Osteocyte (in vitro differentiated cells): ENCODE data around the gene PTGR1. TPM values are rescaled to one million over a fixed set of nuclear protein-coding genes. Genes with fewer than 3 reads are reported as not detected.

Experiments
- DNase-seq: peaks from one replicate; pipeline ENCODE4 v3.0.0; 2021; ENCODE audit warnings: mixed read lengths; ENCODE audit not compliant: unreplicated experiment; ENCODE audit errors: extremely low spot score
- H3K27ac Mint-ChIP-seq: one replicate; pipeline ENCODE4 v1.8.0; 2021; ENCODE audit warnings: mild to moderate bottlenecking, mixed read lengths; ENCODE audit not compliant: unreplicated experiment
- H3K27me3 Mint-ChIP-seq: one replicate; pipeline ENCODE4 v1.8.0; 2021; ENCODE audit warnings: mixed read lengths; ENCODE audit not compliant: unreplicated experiment
- H3K36me3 Mint-ChIP-seq: one replicate; pipeline ENCODE4 v1.8.0; 2021; ENCODE audit warnings: mixed read lengths; ENCODE audit not compliant: unreplicated experiment
- H3K4me1 Mint-ChIP-seq: one replicate; pipeline ENCODE4 v1.8.0; 2021; ENCODE audit warnings: mixed read lengths; ENCODE audit not compliant: unreplicated experiment
- H3K4me3 Mint-ChIP-seq: one replicate; pipeline ENCODE4 v1.8.0; 2021; ENCODE audit warnings: mild to moderate bottlenecking, moderate library complexity, mixed read lengths; ENCODE audit not compliant: unreplicated experiment
- H3K9me3 Mint-ChIP-seq: one replicate; pipeline ENCODE4 v1.8.0; 2021; ENCODE audit warnings: mixed read lengths; ENCODE audit not compliant: unreplicated experiment
- total RNA-seq: library from RNA; stranded (reverse); gene quantifications from 2 replicates; pipeline ENCODE4 v1.2.1, GENCODE V29; 2021
- TF ChIP-seq, protein P1 (sequence below): fragments of 200-600 bp; sonication (generic); IDR thresholded peaks from 2 replicates; pipeline ENCODE4 v1.5.0; 2021; ENCODE audit warnings: antibody characterized with exemption, mild to moderate bottlenecking, moderate library complexity

PTGR1 gene
- total RNA-seq, 1 donor from 2014 or later: 16.5 TPM

- Mint-ChIP-seq H3K36me3 (no peaks in the 10 kb centered on the region), H3K9me3 (no peaks in the 10 kb centered on the region), H3K4me1 (peaks cover 29% of the 10 kb centered on the region), H3K27me3 (no peaks in the 10 kb centered on the region), H3K27ac (peak overlapping the region; percentile 75), H3K4me3 (peak overlapping the region; percentile 93)
- DNase-seq: no peak
- TF ChIP-seq, protein P1, sequence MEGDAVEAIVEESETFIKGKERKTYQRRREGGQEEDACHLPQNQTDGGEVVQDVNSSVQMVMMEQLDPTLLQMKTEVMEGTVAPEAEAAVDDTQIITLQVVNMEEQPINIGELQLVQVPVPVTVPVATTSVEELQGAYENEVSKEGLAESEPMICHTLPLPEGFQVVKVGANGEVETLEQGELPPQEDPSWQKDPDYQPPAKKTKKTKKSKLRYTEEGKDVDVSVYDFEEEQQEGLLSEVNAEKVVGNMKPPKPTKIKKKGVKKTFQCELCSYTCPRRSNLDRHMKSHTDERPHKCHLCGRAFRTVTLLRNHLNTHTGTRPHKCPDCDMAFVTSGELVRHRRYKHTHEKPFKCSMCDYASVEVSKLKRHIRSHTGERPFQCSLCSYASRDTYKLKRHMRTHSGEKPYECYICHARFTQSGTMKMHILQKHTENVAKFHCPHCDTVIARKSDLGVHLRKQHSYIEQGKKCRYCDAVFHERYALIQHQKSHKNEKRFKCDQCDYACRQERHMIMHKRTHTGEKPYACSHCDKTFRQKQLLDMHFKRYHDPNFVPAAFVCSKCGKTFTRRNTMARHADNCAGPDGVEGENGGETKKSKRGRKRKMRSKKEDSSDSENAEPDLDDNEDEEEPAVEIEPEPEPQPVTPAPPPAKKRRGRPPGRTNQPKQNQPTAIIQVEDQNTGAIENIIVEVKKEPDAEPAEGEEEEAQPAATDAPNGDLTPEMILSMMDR: no peak
Measured at GRCh38 chr9:111632060-111632459, 32.6 kb upstream of the PTGR1 start.

GRCh38 chr9:111631214-111631971 is 31.9 kb upstream of the PTGR1 start, which contains the start of gene DNAJC25:
Gene DNAJC25 (plus strand): TSS chr9:111631334. CDS start chr9:111631408, 74 bp downstream.
- DNase-seq: peak; percentile 99
- peaks cover 29% of the 10 kb centered on the region for H3K4me1 Mint-ChIP-seq
- H3K27ac Mint-ChIP-seq: peak within 1 kb of the TSS; percentile 83
- H3K36me3 Mint-ChIP-seq: no peaks in the 10 kb centered on the region
- TF ChIP-seq, protein P1: peak; percentile 1
- H3K4me3 Mint-ChIP-seq: peak within 1 kb of the TSS; percentile 99
- H3K27me3 Mint-ChIP-seq: no peaks in the 10 kb centered on the region
- no peaks in the 10 kb centered on the region for H3K9me3 Mint-ChIP-seq

DNA sequence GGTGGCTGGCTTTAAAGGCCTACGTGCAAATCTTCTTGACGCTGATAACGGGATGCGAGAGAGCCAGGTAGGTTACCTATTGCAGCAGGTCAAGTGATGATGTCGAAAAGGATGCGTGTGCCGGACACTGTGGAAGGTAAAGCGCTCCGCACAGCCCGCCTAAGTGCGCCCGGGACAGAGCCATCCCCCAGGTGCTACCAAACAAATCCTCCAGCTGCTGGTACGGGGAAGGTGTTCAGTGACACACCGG is 31.4 kb upstream of the PTGR1 start:
- Mint-ChIP-seq H3K27ac (peak overlapping the region; percentile 83), H3K36me3 (no peaks in the 10 kb centered on the region), H3K27me3 (no peaks in the 10 kb centered on the region), H3K4me1 (peaks cover 29% of the 10 kb centered on the region), H3K9me3 (no peaks in the 10 kb centered on the region), H3K4me3 (peak overlapping the region; percentile 99)
- no peak for DNase-seq
- TF ChIP-seq, protein P1: no peak

GRCh38 chr9:111630182-111630963 is 30.9 kb upstream of the PTGR1 start:
- Mint-ChIP-seq H3K4me3 (peak overlapping the region; percentile 99), H3K36me3 (no peaks in the 10 kb centered on the region), H3K27ac (peak overlapping the region; percentile 83), H3K9me3 (no peaks in the 10 kb centered on the region), H3K27me3 (no peaks in the 10 kb centered on the region), H3K4me1 (peaks cover 29% of the 10 kb centered on the region)
- TF ChIP-seq, protein P1: no peak
- no peak for DNase-seq

- Mint-ChIP-seq H3K4me1 (peaks cover 21% of the 10 kb centered on the region), H3K4me3 (no peak overlapping the region), H3K27ac (no peak overlapping the region), H3K27me3 (no peaks in the 10 kb centered on the region), H3K9me3 (no peaks in the 10 kb centered on the region), H3K36me3 (no peaks in the 10 kb centered on the region)
- no peak for DNase-seq
- TF ChIP-seq, protein P1: no peak
Measured at GRCh38 chr9:111628411-111628810, 29.0 kb upstream of the PTGR1 start.
